GM08714 (cell line): ENCODE data around the gene STK10.
"Not testable (repeated sequence)": the region's sequence is repeated elsewhere in the genome, so short reads cannot be mapped to it uniquely, and the experiment has no call there.

ENCODE experiments used
- H3K4me3 ChIP-seq: fragments of 200-500 bp; sonication (Bioruptor generic); 2 replicates; pipeline ENCODE4 v1.5.1; 2014; ENCODE audit warnings: mild to moderate bottlenecking, low read length, inconsistent platforms
- ZNF274 ChIP-seq: IDR thresholded peaks from 2 replicates; pipeline ENCODE4 v1.6.1; 2012; ENCODE audit warnings: mild to moderate bottlenecking, low read depth, low read length

Gene STK10

GRCh38 chr5:172163346-172163745 is 24.7 kb downstream of the STK10 start:
- no peak for TF ChIP-seq ZNF274
- no peak overlapping the region for H3K4me3 ChIP-seq

- TF ChIP-seq ZNF274: no peak
- no peak overlapping the region for H3K4me3 ChIP-seq
Measured at GRCh38 chr5:172162987-172163343, 25.1 kb downstream of the STK10 start.

GRCh38 chr5:172162323-172162986 is 25.6 kb downstream of the STK10 start:
- no peak overlapping the region for H3K4me3 ChIP-seq
- TF ChIP-seq ZNF274: no peak

- TF ChIP-seq ZNF274: no peak
- H3K4me3 ChIP-seq: no peak overlapping the region
Measured at GRCh38 chr5:172160506-172160905, 27.5 kb downstream of the STK10 start.

GRCh38 chr5:172159016-172159415 is 29.0 kb downstream of the STK10 start:
- H3K4me3 ChIP-seq: no peak overlapping the region
- TF ChIP-seq ZNF274: no peak

GRCh38 chr5:172156541-172156994 is 31.5 kb downstream of the STK10 start:
- TF ChIP-seq ZNF274: no peak
- no peak overlapping the region for H3K4me3 ChIP-seq

- H3K4me3 ChIP-seq: not testable (repeated sequence)
Measured at GRCh38 chr5:172155101-172155500, 32.9 kb downstream of the STK10 start.

- H3K4me3 ChIP-seq: no peak overlapping the region
- TF ChIP-seq ZNF274: no peak
Measured at GRCh38 chr5:172153695-172154094, 34.3 kb downstream of the STK10 start.

GRCh38 chr5:172151661-172152210 is 36.3 kb downstream of the STK10 start:
- TF ChIP-seq ZNF274: no peak
- no peak overlapping the region for H3K4me3 ChIP-seq

GRCh38 chr5:172150514-172151425 is 37.3 kb downstream of the STK10 start:
- no peak for TF ChIP-seq ZNF274
- peak overlapping the region; percentile 20; the same call in 1 of the 2 replicates for H3K4me3 ChIP-seq

GRCh38 chr5:172149481-172149880 is 38.5 kb downstream of the STK10 start:
- not testable (repeated sequence) for H3K4me3 ChIP-seq

- H3K4me3 ChIP-seq: no peak overlapping the region
- no peak for TF ChIP-seq ZNF274
Measured at GRCh38 chr5:172149073-172149472, 39.0 kb downstream of the STK10 start.

- no peak for TF ChIP-seq ZNF274
- H3K4me3 ChIP-seq: no peak overlapping the region
Measured at GRCh38 chr5:172148381-172148780, 39.6 kb downstream of the STK10 start.

- no peak overlapping the region for H3K4me3 ChIP-seq
- no peak for TF ChIP-seq ZNF274
Measured at GRCh38 chr5:172147857-172148256, 40.2 kb downstream of the STK10 start.

GRCh38 chr5:172146748-172147092 is 41.3 kb downstream of the STK10 start:
- no peak for TF ChIP-seq ZNF274
- H3K4me3 ChIP-seq: no peak overlapping the region
